HEK293 (cell line): ENCODE results near the gene SLA2.

Experiments
- GLI4 ChIP-seq: fragments of 450-650 bp; formaldehyde crosslinking; IDR thresholded peaks from 2 replicates; pipeline ENCODE4 v1.5.1; 2016; ENCODE audit warnings: missing biosample characterization, missing genetic modification characterization
- GLIS1 ChIP-seq: fragments of 450-650 bp; formaldehyde crosslinking; IDR thresholded peaks from 2 replicates; pipeline ENCODE4 v1.5.1; 2016; ENCODE audit warnings: missing biosample characterization, missing genetic modification characterization
- GLIS2 ChIP-seq: fragments of 450-650 bp; formaldehyde crosslinking; IDR thresholded peaks from 2 replicates; pipeline ENCODE4 v1.5.1; 2016; ENCODE audit warnings: missing biosample characterization, missing genetic modification characterization
- ZBTB20 ChIP-seq: fragments of 450-650 bp; formaldehyde crosslinking; IDR thresholded peaks from 2 replicates; pipeline ENCODE4 v1.5.1; 2016; ENCODE audit warnings: missing biosample characterization, missing genetic modification characterization
- ZFP69B ChIP-seq: fragments of 450-650 bp; formaldehyde crosslinking; IDR thresholded peaks from 2 replicates; pipeline ENCODE4 v1.5.1; 2016; ENCODE audit warnings: missing biosample characterization, missing genetic modification characterization
- ZIC2 ChIP-seq: fragments of 450-650 bp; formaldehyde crosslinking; IDR thresholded peaks from 2 replicates; pipeline ENCODE4 v1.5.1; 2016; ENCODE audit warnings: missing biosample characterization, missing genetic modification characterization
- ZNF114 ChIP-seq: fragments of 450-650 bp; formaldehyde crosslinking; IDR thresholded peaks from 2 replicates; pipeline ENCODE4 v1.5.0; 2017; ENCODE audit warnings: missing biosample characterization, missing genetic modification characterization
- ZNF155 ChIP-seq: fragments of 450-650 bp; formaldehyde crosslinking; IDR thresholded peaks from 2 replicates; pipeline ENCODE4 v1.5.1; 2016; ENCODE audit warnings: missing biosample characterization, missing genetic modification characterization
- ZNF26 ChIP-seq: fragments of 450-650 bp; formaldehyde crosslinking; IDR thresholded peaks from 2 replicates; pipeline ENCODE4 v1.5.1; 2016; ENCODE audit warnings: missing biosample characterization, missing genetic modification characterization
- ZNF510 ChIP-seq: fragments of 450-650 bp; formaldehyde crosslinking; IDR thresholded peaks from 2 replicates; pipeline ENCODE4 v1.5.1; 2018; ENCODE audit warnings: mild to moderate bottlenecking, missing genetic modification characterization, missing biosample characterization; ENCODE audit not compliant: insufficient replicate concordance
- ZNF560 ChIP-seq: fragments of 450-650 bp; formaldehyde crosslinking; IDR thresholded peaks from 2 replicates; pipeline ENCODE4 v1.5.1; 2017; ENCODE audit warnings: missing biosample characterization, missing genetic modification characterization, borderline replicate concordance
- ZNF585B ChIP-seq: fragments of 450-650 bp; formaldehyde crosslinking; IDR thresholded peaks from 2 replicates; pipeline ENCODE4 v1.5.1; 2016; ENCODE audit warnings: missing biosample characterization, missing genetic modification characterization
- ZNF600 ChIP-seq: fragments of 450-650 bp; formaldehyde crosslinking; IDR thresholded peaks from 2 replicates; pipeline ENCODE4 v1.5.1; 2016; ENCODE audit warnings: missing biosample characterization, missing genetic modification characterization
- ZNF664 ChIP-seq: fragments of 450-650 bp; formaldehyde crosslinking; IDR thresholded peaks from 2 replicates; pipeline ENCODE4 v1.5.1; 2016; ENCODE audit warnings: missing biosample characterization, missing genetic modification characterization
- ZNF670 ChIP-seq: fragments of 450-650 bp; formaldehyde crosslinking; IDR thresholded peaks from 2 replicates; pipeline ENCODE4 v1.5.1; 2016; ENCODE audit warnings: missing biosample characterization, missing genetic modification characterization, low read depth
- ZNF768 ChIP-seq: fragments of 450-650 bp; formaldehyde crosslinking; IDR thresholded peaks from 2 replicates; pipeline ENCODE4 v1.5.1; 2018; ENCODE audit warnings: missing biosample characterization, mild to moderate bottlenecking, missing genetic modification characterization
- ZNF777 ChIP-seq: fragments of 450-650 bp; formaldehyde crosslinking; IDR thresholded peaks from 2 replicates; pipeline ENCODE4 v1.5.1; 2017; ENCODE audit warnings: missing biosample characterization, missing genetic modification characterization, borderline replicate concordance
- TF ChIP-seq, protein P1 (sequence below): fragments of 450-650 bp; formaldehyde crosslinking; IDR thresholded peaks from 2 replicates; pipeline ENCODE4 v1.5.1; 2016; ENCODE audit warnings: missing biosample characterization, missing genetic modification characterization
- TF ChIP-seq, protein P2 (sequence below): fragments of 450-650 bp; formaldehyde crosslinking; IDR thresholded peaks from 2 replicates; pipeline ENCODE4 v1.5.1; 2016; ENCODE audit warnings: missing biosample characterization, missing genetic modification characterization
- TF ChIP-seq, protein P3 (sequence below): fragments of 450-650 bp; formaldehyde crosslinking; IDR thresholded peaks from 2 replicates; pipeline ENCODE4 v1.5.1; 2016; ENCODE audit warnings: missing biosample characterization, missing genetic modification characterization
- TF ChIP-seq, protein P4 (sequence below): IDR thresholded peaks from 2 replicates; pipeline ENCODE4 v1.6.1; 2011; ENCODE audit warnings: mild to moderate bottlenecking, low read depth, low read length, borderline replicate concordance
- TF ChIP-seq, protein P5 (sequence below): fragments of 450-650 bp; formaldehyde crosslinking; IDR thresholded peaks from 2 replicates; pipeline ENCODE4 v1.5.1; 2017; ENCODE audit warnings: missing biosample characterization, missing genetic modification characterization
- TF ChIP-seq, protein P6 (sequence below): fragments of 450-650 bp; formaldehyde crosslinking; IDR thresholded peaks from 2 replicates; pipeline ENCODE4 v1.5.1; 2017; ENCODE audit warnings: missing biosample characterization, missing genetic modification characterization

Gene SLA2

GRCh38 chr20:36585410-36586125, 60.4 kb downstream of the SLA2 start (continued):
- TF ChIP-seq ZNF155 (tag by site-specific recombination) = no peak
- TF ChIP-seq ZNF670 = no peak
- TF ChIP-seq, protein P1, sequence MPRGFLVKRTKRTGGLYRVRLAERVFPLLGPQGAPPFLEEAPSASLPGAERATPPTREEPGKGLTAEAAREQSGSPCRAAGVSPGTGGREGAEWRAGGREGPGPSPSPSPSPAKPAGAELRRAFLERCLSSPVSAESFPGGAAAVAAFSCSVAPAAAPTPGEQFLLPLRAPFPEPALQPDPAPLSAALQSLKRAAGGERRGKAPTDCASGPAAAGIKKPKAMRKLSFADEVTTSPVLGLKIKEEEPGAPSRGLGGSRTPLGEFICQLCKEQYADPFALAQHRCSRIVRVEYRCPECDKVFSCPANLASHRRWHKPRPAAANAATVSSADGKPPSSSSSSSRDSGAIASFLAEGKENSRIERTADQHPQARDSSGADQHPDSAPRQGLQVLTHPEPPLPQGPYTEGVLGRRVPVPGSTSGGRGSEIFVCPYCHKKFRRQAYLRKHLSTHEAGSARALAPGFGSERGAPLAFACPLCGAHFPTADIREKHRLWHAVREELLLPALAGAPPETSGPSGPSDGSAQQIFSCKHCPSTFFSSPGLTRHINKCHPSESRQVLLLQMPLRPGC (tag by site-specific recombination) = peak; percentile 87
- TF ChIP-seq ZNF664 = no peak
- TF ChIP-seq ZNF777 (tag by site-specific recombination) = no peak
- no peak for TF ChIP-seq ZIC2
- TF ChIP-seq, protein P2, sequence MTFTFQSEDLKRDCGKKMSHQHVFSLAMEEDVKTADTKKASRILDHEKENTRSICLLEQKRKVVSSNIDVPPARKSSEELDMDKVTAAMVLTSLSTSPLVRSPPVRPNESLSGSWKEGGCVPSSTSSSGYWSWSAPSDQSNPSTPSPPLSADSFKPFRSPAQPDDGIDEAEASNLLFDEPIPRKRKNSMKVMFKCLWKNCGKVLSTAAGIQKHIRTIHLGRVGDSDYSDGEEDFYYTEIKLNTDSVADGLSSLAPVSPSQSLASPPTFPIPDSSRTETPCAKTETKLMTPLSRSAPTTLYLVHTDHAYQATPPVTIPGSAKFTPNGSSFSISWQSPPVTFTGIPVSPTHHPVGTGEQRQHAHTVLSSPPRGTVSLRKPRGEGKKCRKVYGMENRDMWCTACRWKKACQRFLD = no peak
- TF ChIP-seq ZNF560 = no peak
- TF ChIP-seq ZNF114 = no peak
- peak; percentile 44; the same call in 1 of the 2 replicates for TF ChIP-seq GLIS1 (tag by site-specific recombination)
- TF ChIP-seq GLIS2 = peak; percentile 21; the same call in 1 of the 2 replicates
- TF ChIP-seq GLI4 (tag by site-specific recombination) = no peak
- no peak for TF ChIP-seq ZNF510 (tag by site-specific recombination)
- TF ChIP-seq ZNF585B = no peak
- TF ChIP-seq ZNF26 (tag by site-specific recombination) = no peak
- TF ChIP-seq, protein P3, sequence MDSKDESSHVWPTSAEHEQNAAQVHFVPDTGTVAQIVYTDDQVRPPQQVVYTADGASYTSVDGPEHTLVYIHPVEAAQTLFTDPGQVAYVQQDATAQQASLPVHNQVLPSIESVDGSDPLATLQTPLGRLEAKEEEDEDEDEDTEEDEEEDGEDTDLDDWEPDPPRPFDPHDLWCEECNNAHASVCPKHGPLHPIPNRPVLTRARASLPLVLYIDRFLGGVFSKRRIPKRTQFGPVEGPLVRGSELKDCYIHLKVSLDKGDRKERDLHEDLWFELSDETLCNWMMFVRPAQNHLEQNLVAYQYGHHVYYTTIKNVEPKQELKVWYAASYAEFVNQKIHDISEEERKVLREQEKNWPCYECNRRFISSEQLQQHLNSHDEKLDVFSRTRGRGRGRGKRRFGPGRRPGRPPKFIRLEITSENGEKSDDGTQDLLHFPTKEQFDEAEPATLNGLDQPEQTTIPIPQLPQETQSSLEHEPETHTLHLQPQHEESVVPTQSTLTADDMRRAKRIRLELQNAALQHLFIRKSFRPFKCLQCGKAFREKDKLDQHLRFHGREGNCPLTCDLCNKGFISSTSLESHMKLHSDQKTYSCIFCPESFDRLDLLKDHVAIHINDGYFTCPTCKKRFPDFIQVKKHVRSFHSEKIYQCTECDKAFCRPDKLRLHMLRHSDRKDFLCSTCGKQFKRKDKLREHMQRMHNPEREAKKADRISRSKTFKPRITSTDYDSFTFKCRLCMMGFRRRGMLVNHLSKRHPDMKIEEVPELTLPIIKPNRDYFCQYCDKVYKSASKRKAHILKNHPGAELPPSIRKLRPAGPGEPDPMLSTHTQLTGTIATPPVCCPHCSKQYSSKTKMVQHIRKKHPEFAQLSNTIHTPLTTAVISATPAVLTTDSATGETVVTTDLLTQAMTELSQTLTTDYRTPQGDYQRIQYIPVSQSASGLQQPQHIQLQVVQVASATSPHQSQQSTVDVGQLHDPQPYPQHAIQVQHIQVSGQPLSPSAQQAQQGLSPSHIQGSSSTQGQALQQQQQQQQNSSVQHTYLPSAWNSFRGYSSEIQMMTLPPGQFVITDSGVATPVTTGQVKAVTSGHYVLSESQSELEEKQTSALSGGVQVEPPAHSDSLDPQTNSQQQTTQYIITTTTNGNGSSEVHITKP (tag by site-specific recombination) = peak; percentile 53
- TF ChIP-seq ZNF600 (tag by site-specific recombination) = no peak
- peak; percentile 86 for TF ChIP-seq ZBTB20 (tag by site-specific recombination)
- TF ChIP-seq, protein P4, sequence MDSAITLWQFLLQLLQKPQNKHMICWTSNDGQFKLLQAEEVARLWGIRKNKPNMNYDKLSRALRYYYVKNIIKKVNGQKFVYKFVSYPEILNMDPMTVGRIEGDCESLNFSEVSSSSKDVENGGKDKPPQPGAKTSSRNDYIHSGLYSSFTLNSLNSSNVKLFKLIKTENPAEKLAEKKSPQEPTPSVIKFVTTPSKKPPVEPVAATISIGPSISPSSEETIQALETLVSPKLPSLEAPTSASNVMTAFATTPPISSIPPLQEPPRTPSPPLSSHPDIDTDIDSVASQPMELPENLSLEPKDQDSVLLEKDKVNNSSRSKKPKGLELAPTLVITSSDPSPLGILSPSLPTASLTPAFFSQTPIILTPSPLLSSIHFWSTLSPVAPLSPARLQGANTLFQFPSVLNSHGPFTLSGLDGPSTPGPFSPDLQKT = no peak
- TF ChIP-seq, protein P5, sequence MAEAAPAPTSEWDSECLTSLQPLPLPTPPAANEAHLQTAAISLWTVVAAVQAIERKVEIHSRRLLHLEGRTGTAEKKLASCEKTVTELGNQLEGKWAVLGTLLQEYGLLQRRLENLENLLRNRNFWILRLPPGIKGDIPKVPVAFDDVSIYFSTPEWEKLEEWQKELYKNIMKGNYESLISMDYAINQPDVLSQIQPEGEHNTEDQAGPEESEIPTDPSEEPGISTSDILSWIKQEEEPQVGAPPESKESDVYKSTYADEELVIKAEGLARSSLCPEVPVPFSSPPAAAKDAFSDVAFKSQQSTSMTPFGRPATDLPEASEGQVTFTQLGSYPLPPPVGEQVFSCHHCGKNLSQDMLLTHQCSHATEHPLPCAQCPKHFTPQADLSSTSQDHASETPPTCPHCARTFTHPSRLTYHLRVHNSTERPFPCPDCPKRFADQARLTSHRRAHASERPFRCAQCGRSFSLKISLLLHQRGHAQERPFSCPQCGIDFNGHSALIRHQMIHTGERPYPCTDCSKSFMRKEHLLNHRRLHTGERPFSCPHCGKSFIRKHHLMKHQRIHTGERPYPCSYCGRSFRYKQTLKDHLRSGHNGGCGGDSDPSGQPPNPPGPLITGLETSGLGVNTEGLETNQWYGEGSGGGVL (tag by site-specific recombination) = no peak
- no peak for TF ChIP-seq ZFP69B (tag by site-specific recombination)
- no peak for TF ChIP-seq ZNF768
- TF ChIP-seq, protein P6, sequence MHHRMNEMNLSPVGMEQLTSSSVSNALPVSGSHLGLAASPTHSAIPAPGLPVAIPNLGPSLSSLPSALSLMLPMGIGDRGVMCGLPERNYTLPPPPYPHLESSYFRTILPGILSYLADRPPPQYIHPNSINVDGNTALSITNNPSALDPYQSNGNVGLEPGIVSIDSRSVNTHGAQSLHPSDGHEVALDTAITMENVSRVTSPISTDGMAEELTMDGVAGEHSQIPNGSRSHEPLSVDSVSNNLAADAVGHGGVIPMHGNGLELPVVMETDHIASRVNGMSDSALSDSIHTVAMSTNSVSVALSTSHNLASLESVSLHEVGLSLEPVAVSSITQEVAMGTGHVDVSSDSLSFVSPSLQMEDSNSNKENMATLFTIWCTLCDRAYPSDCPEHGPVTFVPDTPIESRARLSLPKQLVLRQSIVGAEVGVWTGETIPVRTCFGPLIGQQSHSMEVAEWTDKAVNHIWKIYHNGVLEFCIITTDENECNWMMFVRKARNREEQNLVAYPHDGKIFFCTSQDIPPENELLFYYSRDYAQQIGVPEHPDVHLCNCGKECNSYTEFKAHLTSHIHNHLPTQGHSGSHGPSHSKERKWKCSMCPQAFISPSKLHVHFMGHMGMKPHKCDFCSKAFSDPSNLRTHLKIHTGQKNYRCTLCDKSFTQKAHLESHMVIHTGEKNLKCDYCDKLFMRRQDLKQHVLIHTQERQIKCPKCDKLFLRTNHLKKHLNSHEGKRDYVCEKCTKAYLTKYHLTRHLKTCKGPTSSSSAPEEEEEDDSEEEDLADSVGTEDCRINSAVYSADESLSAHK (tag by site-specific recombination) = no peak
